IMR-90 (cell line): ENCODE measurements around the gene LINC00305. TPM values are rescaled to one million over a fixed set of nuclear protein-coding genes. Genes with fewer than 3 reads are reported as not detected.

Experiments
- ATAC-seq: fragments of 200-7000 bp; cut with Tn5 transposase; 2 replicates; pipeline ENCODE4 v1.9.1; 2020; ENCODE audit warnings: low read depth, mild to moderate bottlenecking, moderate library complexity
- BruUV-seq: library from RNA; stranded (reverse); fragments of 400-500 nt; replicated peaks from 2 replicates; lab custom pipeline; 2021; lab: Mats Ljungman, UMichigan
- CTCF ChIA-PET: fragments of 300-600 bp; formaldehyde crosslinking; extraction: SDS; loops from one replicate; lab custom pipeline; 2021; ENCODE audit warnings: antibody characterized with exemption; lab: Yijun Ruan, JAX
- POLR2A ChIA-PET: fragments of 300-600 bp; sonication (Branson Sonifier 250); formaldehyde crosslinking; loops from one replicate; lab custom pipeline; 2022; ENCODE audit warnings: antibody characterized with exemption; ENCODE audit not compliant: unreplicated experiment; lab: Charles Lee
- DNase-seq: peaks from one replicate; pipeline ENCODE4 v3.0.0; 2013
- H2AFZ ChIP-seq: replicated peaks from 2 replicates; pipeline ENCODE3; 2013; ENCODE audit warnings: low read length, mild to moderate bottlenecking; ENCODE audit not compliant: poor library complexity
- H2AK5ac ChIP-seq: 2 replicates; pipeline ENCODE4 v1.6.1; 2013; ENCODE audit warnings: low read depth, low read length, inconsistent platforms
- H2AK9ac ChIP-seq: replicated peaks from 2 replicates; pipeline ENCODE3; 2013; ENCODE audit warnings: mild to moderate bottlenecking, low read depth, low read length, moderate library complexity; ENCODE audit not compliant: poor library complexity
- H2BK120ac ChIP-seq: 2 replicates; pipeline ENCODE4 v1.6.1; 2013; ENCODE audit warnings: low read depth, low read length, inconsistent platforms
- H2BK15ac ChIP-seq: 3 replicates; pipeline ENCODE4 v1.6.1; 2013; ENCODE audit warnings: low read depth, low read length, inconsistent platforms
- H2BK20ac ChIP-seq: 2 replicates; pipeline ENCODE4 v1.6.1; 2013; ENCODE audit warnings: low read depth, mild to moderate bottlenecking, inconsistent platforms, low read length, moderate library complexity
- H2BK5ac ChIP-seq: 2 replicates; pipeline ENCODE4 v1.6.1; 2013; ENCODE audit warnings: mild to moderate bottlenecking, low read depth, low read length, inconsistent platforms; ENCODE audit not compliant: poor library complexity, severe bottlenecking
- H3K14ac ChIP-seq: replicated peaks from 2 replicates; pipeline ENCODE4 v1.6.1; 2013; ENCODE audit warnings: low read depth, low read length, inconsistent platforms
- H3K18ac ChIP-seq: 2 replicates; pipeline ENCODE4 v1.6.1; 2013; ENCODE audit warnings: low read depth, low read length, control low read depth
- H3K23ac ChIP-seq: 2 replicates; pipeline ENCODE4 v1.6.1; 2013; ENCODE audit warnings: low read depth, low read length, inconsistent platforms
- H3K27ac ChIP-seq: 2 replicates; pipeline ENCODE4 v1.5.1; 2013; ENCODE audit warnings: mild to moderate bottlenecking, control low read depth, low read length; ENCODE audit not compliant: insufficient read depth
- H3K27me3 ChIP-seq: 2 replicates; pipeline ENCODE4 v1.6.1; 2013; ENCODE audit warnings: low read length; ENCODE audit not compliant: control insufficient read depth, insufficient read depth
- H3K36me3 ChIP-seq: 2 replicates; pipeline ENCODE4 v1.6.1; 2013; ENCODE audit warnings: low read length, mixed read lengths; ENCODE audit not compliant: control insufficient read depth, insufficient read depth
- H3K4ac ChIP-seq: 2 replicates; pipeline ENCODE4 v1.6.1; 2013; ENCODE audit warnings: low read depth, low read length, inconsistent platforms
- H3K4me1 ChIP-seq: 2 replicates; pipeline ENCODE4 v1.6.1; 2013; ENCODE audit warnings: low read length, mixed read lengths; ENCODE audit not compliant: control insufficient read depth, insufficient read depth
- H3K4me2 ChIP-seq: 2 replicates; pipeline ENCODE4 v1.6.1; 2013; ENCODE audit warnings: low read depth, mild to moderate bottlenecking, control low read depth, low read length, moderate library complexity
- H3K4me3 ChIP-seq: 2 replicates; pipeline ENCODE4 v1.5.1; 2013; ENCODE audit warnings: low read depth, mild to moderate bottlenecking, control low read depth, low read length, moderate library complexity; ENCODE audit not compliant: insufficient read depth
- H3K56ac ChIP-seq: 2 replicates; pipeline ENCODE4 v1.6.1; 2013; ENCODE audit warnings: low read length, inconsistent platforms; ENCODE audit not compliant: insufficient read depth; ENCODE audit errors: extremely low read depth
- H3K79me1 ChIP-seq, 2 experiments: 2 replicates each; pipeline ENCODE4 v1.6.1; 2013; ENCODE audit warnings: low read length in 2 of 2, inconsistent platforms in 1 of 2, low read depth in 1 of 2
- H3K9ac ChIP-seq: 2 replicates; pipeline ENCODE4 v1.6.1; 2013; ENCODE audit warnings: low read depth, low read length, control low read depth
- H3K9me1 ChIP-seq: 2 replicates; pipeline ENCODE4 v1.6.1; 2013; ENCODE audit warnings: low read length, inconsistent platforms; ENCODE audit not compliant: insufficient read depth
- H3K9me3 ChIP-seq: 2 replicates; pipeline ENCODE4 v1.6.1; 2013; ENCODE audit warnings: low read length; ENCODE audit not compliant: control insufficient read depth, insufficient read depth
- H4K20me1 ChIP-seq: 2 replicates; pipeline ENCODE4 v1.6.1; 2013; ENCODE audit warnings: low read length, inconsistent platforms; ENCODE audit not compliant: insufficient read depth
- H4K5ac ChIP-seq: 2 replicates; pipeline ENCODE4 v1.6.1; 2013; ENCODE audit warnings: mild to moderate bottlenecking, low read depth, low read length, control low read depth
- H4K8ac ChIP-seq, 2 experiments: 2 replicates each; pipeline ENCODE4 v1.6.1; 2013; ENCODE audit warnings: low read depth in 2 of 2, low read length in 2 of 2, control low read depth in 1 of 2, inconsistent platforms in 1 of 2
- H4K91ac ChIP-seq: 2 replicates; pipeline ENCODE4 v1.6.1; 2013; ENCODE audit warnings: low read depth, low read length, inconsistent platforms; ENCODE audit not compliant: insufficient read depth
- ELK1 ChIP-seq: fragments of 150-350 bp; IDR thresholded peaks from 2 replicates; pipeline ENCODE4 v1.6.1; 2016; ENCODE audit warnings: low read depth, mild to moderate bottlenecking, low read length, moderate library complexity, borderline replicate concordance
- FOS ChIP-seq: fragments of 150-350 bp; IDR thresholded peaks from 2 replicates; pipeline ENCODE4 v1.6.1; 2016; ENCODE audit warnings: low read depth, low read length
- MXI1 ChIP-seq: IDR thresholded peaks from 2 replicates; pipeline ENCODE4 v1.6.1; 2012; ENCODE audit warnings: low read depth, mild to moderate bottlenecking, low read length, moderate library complexity, borderline replicate concordance
- RAD21 ChIP-seq: IDR thresholded peaks from 2 replicates; pipeline ENCODE4 v1.6.1; 2012; ENCODE audit warnings: low read length, improper control_type of control experiment
- RCOR1 ChIP-seq: IDR thresholded peaks from 2 replicates; pipeline ENCODE4 v1.6.1; 2012; ENCODE audit warnings: mild to moderate bottlenecking, low read length, improper control_type of control experiment; ENCODE audit not compliant: insufficient replicate concordance
- RFX5 ChIP-seq: IDR thresholded peaks from 2 replicates; pipeline ENCODE4 v1.8.0; 2012; ENCODE audit warnings: low read depth, mild to moderate bottlenecking, low read length, moderate library complexity
- WGBS, 2 experiments: methylation state at CpG; one replicate each; pipeline versions ENCODE4 v1.1.5 to v1.1.7; 2013; ENCODE audit warnings: missing lambda C conversion rate in 2 of 2; ENCODE audit not compliant: insufficient read length in 1 of 2; ENCODE audit errors: extremely low coverage in 2 of 2; 5-methylcytosine and 5-hydroxymethylcytosine counted together
- dilution Hi-C: fragments of 300-500 bp; cut with HindIII; formaldehyde crosslinking; loops from one replicate; pipeline ENCODE4 v1.14.3; 2018; ENCODE audit warnings: low sequenced_read_pairs; ENCODE audit not compliant: unreplicated experiment
- in situ Hi-C: fragments of 300-500 bp; cut with MboI; formaldehyde crosslinking; loops from 3 replicates; pipeline ENCODE4 v1.14.3; 2019; ENCODE audit warnings: low sequenced_read_pairs, inconsistent platforms, mixed read lengths
- intact Hi-C: fragments of 100-400 bp; cut with micrococcal nuclease; formaldehyde crosslinking; loops from 2 replicates; pipeline ENCODE4 v1.10.0; 2022
- polyA plus RNA-seq, 3 experiments: library from polyadenylated mRNA; depleted of rRNA; stranded (reverse); fragments of >200 nt; gene quantifications; 2 replicates each; pipeline ENCODE4 v1.2.3, GENCODE V29; 2012; ENCODE audit warnings: low replicate concordance in 1 of 3
- total RNA-seq: library from RNA; depleted of rRNA; stranded (reverse); fragments of >200 nt; gene quantifications from 2 replicates; pipeline ENCODE4 v1.2.3, GENCODE V29; 2012

Gene LINC00305
- total and polyA plus RNA-seq, 2 of the 4 experiments (the other 2 are of a cell fraction), result not detected

- Histone ChIP-seq H2AFZ (no peak overlapping the region), H3K27ac (no peak overlapping the region), H3K9ac (no peak overlapping the region), H4K91ac (no peak overlapping the region), H3K4me3 (no peak overlapping the region), H4K20me1 (no peaks in the 10 kb centered on the region), H3K9me1 (no peaks in the 10 kb centered on the region), H3K4me1 (no peaks in the 10 kb centered on the region), H3K56ac (no peak overlapping the region), H2BK20ac (no peak overlapping the region), H3K27me3 (no peaks in the 10 kb centered on the region), H3K14ac (no peak overlapping the region), H3K36me3 (no peaks in the 10 kb centered on the region), H3K4ac (no peak overlapping the region), H2BK15ac (no peak overlapping the region), H2BK5ac (no peak overlapping the region), H3K4me2 (no peak overlapping the region), H3K18ac (no peak overlapping the region), H4K8ac (no peak overlapping the region), H3K9me3 (peaks cover 10% of the 10 kb centered on the region; the same call in 1 of the 2 replicates), H2AK9ac (no peak overlapping the region), H2AK5ac (no peak overlapping the region), H4K5ac (no peak overlapping the region), H2BK120ac (no peak overlapping the region), H3K23ac (no peak overlapping the region), H3K79me1 (no peaks in the 10 kb centered on the region)
- dilution Hi-C loops, result no loop called here
- no TSS peak for BruUV-seq
- DNase-seq (no peak), ATAC-seq (no peak)
- TF ChIP-seq RAD21, result no peak
- TF ChIP-seq FOS, result no peak
- no peak for TF ChIP-seq RFX5
- TF ChIP-seq ELK1, result no peak
- no peak for TF ChIP-seq MXI1
- no peak for TF ChIP-seq RCOR1
- CTCF ChIA-PET, result no interaction called here
- intact Hi-C loops, result no loop called here
- in situ Hi-C loops, result no loop called here
- POLR2A ChIA-PET, result no interaction called here
- WGBS, 2 experiments, result 60% methylated on average over 2 of the region's 5 CpGs; no CpG with 5 or more reads in 1 of the 2 experiments
Measured at GRCh38 chr18:64179556-64180080, 30.7 kb upstream of the LINC00305 start.
